NCI-H1048 (cell line): ENCODE measurements around the gene CTTNBP2.

ENCODE experiments used
- DNase-seq: peaks from one replicate; lab custom pipeline; 2025; lab: John Stamatoyannopoulos, UW

CTTNBP2 gene

DNA sequence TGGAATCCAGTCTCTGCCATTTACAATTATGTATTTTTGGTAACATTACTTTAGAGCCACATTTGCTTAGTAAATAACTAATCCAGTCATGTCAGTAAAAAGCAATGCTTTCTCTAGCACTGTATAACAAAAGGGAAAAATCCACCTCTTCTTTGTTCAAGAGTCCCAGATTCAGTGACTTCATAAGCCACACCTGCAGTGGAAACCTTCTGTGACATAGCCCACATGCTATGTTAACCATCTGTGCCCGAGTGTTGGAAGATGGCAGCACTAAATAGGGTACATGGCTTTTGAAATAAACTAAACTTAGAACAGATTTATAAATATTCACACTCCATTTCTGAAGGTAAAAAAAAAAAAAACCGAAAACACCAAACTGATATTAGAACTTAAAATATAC is 83.0 kb downstream of the CTTNBP2 start:
- no peak for DNase-seq

DNA sequence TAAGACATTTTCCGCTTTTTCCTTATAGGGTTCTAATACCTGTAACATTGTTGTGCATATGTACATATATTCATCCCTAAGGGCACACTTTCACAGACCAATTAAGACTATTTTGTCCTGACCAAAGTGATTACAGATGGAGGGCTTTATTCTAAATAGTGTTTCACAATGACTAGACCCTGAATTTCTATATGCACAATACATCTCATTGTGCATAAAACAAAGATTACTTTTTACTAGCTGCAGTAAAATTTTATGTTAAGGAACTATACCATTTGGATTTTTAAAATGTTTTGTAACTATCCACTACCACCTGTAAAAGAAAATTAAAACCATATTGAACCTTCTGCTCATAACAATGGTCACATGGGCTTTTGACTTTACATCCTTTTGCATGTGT is 87.8 kb downstream of the CTTNBP2 start:
- DNase-seq: no peak

DNA sequence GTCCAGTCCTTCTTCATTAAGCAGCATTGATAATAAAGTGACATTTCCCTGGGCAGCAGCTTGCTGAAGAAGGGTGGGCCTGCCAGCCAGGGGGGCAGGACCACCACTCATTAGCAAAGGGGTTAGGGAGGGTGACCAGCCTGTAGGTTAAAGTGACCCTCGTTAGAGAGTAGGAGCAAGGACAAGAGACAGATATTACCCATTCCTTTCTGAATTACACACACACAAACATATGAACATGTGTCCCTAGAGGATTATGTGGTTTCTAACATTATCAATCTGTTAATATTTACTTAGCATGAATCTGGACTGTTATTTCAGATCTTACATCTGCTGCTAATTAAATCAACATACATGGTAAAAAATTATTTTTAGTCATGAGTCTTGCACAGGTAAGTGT is 88.9 kb downstream of the CTTNBP2 start:
- no peak for DNase-seq

DNA sequence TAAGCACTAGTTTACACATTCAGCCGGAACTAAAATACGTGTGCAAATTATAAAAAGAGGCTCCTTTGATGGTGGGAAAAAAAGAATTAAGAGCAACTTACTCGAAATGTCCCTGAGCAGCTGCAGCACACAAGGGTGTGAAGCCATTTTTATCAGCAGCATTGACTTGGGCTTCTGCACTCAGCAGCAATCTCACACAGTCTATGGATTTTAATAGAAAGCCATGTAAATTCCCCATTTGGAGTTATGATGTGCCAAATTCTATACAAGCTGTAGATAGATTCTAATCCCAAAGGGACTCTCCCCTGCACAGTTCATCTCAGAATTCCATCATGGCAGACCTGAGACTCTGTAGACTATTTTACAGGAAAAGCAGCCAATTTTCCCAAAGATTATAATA is 90.5 kb downstream of the CTTNBP2 start:
- DNase-seq: no peak

DNA sequence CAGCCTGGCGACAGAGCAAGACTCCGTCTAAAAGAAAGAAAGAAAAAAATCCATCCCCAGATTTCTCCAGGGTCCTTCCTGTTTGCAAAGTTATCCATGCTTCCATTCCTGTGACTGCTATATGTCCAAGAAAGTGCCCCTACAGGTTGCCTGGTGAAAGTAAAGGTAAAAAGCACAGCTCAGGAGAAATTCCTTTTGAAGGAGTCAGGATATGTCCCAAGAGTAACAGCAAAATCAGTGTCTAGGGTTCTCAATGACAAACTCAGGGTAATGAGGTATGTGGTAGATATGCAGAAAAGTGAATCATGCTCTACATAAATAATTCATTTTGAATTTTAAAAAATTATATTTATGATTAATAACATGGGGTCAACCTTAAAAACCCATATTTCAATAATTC is 91.5 kb downstream of the CTTNBP2 start:
- no peak for DNase-seq

DNA sequence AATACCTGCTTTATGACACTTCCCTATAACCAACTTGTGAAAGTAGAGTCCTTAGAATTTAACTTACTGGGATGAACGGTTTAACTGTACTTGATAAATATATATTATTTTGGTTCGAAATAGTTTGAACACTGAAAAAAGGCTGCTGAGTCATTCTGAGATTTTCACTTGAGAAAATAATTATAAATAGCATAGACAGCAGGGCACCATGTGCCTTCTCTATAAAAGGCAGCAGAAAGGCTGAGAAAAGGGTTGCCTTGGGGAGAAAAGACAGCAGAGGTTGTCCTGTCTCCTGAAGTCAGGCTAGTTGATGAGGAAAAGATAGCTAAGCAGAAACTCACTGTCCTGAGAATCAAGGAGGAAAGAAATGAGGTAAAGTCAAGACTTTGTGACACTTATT is 92.4 kb downstream of the CTTNBP2 start:
- no peak for DNase-seq

DNA sequence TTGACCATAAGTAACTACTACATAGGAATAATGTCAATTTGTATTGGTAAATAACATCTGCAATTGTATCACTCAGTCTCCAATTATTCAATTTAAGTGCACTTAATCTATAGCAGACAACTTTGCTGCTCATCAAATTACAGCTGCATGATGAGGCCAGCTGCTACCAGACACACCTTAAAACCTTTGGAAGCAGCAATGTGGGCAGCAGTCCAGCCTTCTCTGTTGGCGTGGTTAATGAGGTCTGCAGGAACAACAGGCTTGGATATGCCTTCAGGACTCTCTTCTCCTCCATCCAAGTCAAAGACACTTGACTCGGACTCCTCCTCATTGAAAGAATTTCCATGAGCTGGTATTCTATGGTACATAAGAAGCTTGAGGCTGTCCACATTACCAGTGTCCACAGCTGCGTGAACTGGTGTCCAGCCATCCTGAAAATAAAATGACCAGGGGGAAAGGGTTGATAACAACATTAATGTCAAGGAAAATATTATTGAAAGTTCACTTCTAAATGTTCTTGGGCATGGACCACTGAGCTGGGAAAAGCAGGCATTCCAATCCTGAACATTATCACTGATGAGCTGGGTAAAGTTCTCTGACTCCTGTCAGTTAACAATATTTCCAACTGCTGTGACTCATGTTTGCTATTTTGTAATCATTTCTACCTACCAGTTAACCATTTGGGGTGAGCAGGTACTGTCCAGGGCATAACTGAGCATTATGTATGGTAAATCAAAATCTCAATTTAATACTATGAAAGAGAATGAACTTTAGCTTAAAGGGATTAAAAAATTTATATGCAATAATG is 95.7 kb downstream of the CTTNBP2 start:
- no peak for DNase-seq

DNA sequence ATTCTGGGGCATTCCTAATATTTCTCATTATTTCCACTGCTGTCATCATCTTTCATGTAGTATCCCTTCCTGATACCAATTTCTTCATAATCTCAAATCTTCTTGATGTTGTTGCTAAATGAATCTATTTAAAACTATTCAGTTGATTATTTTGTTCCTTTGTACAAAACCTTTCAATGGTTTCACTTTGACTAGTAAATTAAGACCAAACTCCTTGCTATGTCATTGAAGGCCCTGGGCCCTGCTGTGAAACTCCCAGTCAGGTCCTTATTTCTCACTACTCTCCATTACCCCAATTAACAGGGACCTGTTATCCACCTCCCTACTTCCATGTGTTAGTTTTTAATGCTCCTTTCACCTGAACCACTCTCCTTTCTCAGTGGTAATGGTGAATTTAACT is 97.0 kb downstream of the CTTNBP2 start:
- no peak for DNase-seq

DNA sequence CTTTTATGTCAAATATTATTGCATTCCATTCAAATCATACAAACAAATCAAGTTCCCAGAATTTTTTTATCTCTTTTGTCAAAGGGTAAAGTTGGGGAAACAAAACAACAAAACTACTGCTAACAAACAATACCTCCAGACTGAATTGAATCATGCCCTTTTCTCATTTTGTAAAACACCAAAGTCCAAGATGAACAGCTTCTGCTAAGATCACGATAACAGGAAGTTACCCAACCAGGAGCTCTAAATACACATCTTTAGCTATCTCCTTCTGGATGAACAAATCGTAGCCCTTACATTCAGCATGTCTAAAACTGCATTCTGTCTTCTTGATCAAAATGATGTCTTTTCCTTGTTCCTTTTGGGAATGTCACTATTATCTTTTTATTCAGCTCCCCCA is 97.4 kb downstream of the CTTNBP2 start:
- no peak for DNase-seq

DNA sequence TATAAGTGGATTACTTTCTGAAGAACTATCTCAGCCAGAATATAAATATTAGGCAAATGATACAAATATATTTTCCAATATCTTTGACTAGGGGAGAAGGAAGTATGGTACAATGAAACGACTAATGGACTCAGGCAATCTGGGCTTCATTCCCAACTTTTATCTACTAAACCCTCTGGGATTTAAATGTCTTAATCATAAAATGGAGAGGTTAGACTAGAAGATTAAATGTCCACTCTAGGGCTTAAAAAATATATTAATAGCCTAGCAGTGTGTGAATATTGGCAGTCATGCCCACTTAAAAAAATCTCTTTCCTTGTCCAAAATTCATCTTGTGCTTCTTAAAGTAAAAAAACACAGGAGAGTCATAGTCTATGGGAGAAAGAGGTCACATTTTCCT is 98.3 kb downstream of the CTTNBP2 start:
- no peak for DNase-seq

DNA sequence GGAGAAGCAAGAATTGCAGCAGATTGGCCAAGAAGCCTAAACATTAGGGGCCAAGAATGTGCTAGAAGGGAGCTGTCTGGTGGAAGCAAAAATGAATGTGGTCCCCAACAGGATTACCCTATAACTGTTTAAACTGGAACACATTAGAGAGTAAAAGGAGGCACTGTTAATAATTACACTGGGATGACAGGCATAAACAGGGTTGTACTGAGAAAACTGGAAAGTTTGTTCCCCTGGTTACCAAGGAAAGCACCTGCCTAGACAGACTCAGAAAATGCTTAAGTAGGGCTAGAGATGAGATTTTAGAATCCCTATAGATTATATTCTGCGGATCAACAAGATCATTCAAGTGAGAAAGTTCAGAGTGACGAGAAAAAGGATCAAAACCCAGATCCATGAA is 100.8 kb downstream of the CTTNBP2 start:
- no peak for DNase-seq

DNA sequence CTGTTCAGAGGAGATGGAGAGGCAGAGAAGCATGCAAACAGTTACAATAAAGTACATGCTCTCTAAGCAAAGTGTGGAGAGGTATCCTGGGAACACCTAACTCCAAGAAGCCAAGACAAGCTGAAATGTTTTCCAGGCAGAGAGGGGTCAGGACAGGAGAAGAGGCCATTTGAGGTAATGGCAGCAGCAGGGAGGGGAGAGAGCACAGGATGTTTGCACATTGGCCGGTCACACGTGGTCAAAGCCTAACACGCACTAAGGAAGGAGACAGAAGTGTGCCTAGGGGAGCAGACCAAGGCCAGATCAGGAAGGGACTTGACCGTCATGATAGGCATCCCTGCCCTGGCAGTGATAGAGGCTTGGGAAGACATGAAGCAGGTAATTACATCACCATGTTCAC is 101.5 kb downstream of the CTTNBP2 start:
- no peak for DNase-seq

DNA sequence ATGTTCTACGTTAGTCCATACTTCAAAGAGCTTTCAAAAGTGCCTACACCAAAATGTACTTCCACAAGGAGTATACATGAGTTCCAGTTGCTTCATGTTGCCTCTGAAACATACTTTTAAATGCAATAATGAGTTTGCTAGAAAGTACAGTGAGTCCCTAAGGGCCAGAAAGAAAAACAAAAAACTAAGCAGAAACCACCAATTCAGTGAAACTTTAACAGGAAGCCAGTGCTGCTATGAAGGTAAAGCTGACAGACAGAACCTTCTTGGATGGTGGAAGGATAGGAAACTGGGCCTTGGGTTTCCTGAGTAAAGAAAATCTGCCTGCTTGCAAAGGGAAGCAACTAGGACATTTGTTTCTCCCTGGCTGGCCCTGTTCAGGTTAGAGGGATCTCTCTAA is 104.2 kb downstream of the CTTNBP2 start:
- no peak for DNase-seq

DNA sequence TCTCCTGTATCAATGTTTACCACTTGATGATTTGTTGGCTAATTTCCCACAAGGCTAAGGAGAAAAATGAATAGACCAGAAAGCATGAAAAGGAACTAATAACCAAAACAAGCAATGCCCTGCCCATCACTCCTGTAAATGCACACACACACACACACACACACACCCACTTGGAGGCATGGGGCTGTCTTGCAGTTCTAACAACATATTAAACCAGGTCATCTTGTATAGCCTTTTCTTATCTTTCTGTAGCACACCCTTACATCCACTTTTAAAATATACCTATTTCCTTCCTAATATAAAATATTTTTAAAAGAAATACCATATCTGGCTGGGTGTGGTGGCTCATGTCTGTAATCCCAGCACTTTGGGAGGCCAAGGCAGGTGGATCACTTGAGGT is 105.3 kb downstream of the CTTNBP2 start:
- DNase-seq: no peak

DNA sequence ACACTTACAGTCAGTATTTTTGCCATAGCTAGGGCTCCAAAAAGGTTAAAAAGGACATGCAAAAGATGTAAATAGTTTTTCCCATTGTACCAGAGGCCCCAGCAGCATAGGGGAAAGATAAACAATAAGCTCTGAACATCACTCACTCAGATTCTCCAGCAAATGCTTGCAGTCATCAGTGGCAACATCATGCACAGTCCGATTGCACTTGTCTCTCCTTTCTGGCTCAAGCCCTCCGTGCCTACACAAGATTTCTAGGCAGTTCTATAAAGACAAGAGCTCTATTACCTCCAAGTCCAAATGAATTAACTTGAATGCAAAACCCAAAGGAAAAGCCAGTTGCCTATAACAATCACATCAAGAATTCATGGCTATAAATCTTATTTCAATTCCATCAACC is 106.3 kb downstream of the CTTNBP2 start:
- no peak for DNase-seq

DNA sequence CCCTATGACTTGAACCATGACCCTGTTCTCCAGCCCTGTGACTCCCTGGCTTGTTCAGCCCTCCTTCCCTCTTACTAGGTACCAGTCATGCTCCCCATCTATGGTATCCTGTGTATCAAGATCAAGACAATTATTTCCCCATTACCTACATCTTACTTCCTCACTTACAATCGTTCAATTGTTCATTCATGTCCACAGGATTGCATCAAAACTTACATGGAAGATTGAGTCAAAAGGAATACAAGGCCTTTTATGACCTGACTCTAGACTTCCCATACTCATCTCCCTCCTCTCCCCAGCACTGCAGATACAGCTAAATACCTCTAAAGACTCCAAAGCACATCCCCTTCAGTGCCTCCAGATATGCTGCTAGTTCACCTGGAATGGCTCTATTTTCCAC is 109.2 kb downstream of the CTTNBP2 start:
- no peak for DNase-seq

DNA sequence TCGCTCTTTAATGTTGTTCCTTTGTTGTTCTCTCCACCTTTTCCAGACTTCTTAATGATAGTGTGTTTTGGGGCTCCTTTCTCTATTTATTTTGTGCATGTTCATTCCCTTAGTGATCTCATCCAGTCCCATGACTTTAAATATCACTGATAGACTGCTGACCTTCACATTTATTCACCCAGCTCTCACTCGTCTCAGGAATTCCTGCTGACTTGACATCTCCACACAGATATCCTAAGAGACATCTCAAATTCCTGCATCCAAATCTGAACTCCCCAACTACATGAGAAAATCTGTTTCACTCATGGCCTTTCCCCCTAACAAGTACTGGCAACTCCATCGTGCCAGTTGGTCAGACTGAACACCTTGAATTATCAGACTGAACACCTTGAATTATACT is 111.2 kb downstream of the CTTNBP2 start:
- no peak for DNase-seq

DNA sequence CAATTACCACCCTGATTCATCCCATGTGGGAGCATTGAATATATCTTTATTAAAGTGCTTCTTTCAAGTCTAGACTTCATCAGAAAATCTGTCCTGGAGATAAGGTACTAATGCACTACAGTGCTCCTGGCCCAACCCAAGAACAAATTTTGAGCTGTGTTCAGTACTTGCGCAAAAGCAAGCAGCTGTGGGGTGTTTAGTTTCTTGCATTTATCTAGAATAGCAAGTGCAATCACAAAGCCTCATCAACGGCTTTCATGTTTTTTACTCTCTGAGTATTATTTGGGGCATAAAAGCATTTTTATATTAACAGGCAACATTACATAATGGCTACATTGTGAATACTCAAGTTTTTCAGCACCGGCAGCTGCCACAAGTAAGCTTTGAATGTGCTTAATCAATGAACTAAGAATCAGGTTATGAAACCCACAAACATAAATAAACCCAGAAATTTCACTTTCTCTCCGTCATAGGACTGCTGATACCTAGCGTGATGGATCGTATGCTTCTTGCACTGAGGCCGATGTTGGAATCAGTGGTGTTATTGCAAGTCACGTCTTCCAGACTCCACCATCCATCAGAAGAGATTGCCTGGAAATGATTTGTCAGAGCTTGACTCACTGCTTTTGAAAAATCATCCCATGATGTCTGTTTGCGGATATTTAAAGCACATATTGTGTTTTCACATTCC is 113.1 kb downstream of the CTTNBP2 start:
- no peak for DNase-seq

DNA sequence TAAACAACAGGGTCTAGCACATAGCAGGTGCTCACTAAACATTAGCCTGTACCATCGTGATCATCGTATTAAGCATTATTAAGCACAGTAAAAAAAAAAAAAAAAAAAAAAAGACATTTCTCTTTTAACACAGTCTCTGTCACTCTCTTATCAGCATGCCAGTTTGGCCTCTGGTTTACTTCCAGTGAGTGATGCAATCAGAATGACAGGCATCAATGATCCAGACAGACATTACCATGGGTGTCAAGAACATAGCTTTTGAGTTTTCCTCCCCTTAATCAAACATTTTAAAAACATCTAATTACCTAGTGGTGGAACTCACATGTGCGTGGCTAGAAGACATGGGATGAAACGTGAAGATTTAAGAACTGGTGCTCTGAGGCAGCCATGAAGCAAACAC is 115.8 kb downstream of the CTTNBP2 start:
- DNase-seq: no peak

DNA sequence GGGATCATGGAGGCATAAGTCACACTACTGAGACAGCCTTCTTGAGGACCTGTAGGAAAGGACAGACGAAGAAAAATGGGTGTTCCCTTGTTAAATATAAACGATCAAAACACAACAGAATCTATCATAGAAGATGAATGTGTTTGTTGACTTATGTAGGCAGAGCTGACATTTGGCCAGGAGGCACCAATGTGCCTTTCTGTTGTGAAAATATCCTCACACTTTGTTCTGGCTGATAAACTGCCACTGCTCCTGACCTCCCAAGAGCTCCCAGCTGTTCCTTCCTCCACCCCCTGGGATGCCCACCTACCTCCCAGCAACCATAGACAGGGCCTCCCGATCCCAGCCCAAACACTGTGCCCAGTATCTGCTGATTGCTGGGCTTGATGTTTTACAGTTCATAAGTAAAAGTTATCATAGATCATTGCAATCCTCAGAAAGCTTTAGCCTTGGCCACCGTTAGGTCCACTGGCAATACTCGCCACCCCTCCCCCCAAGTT is 116.6 kb downstream of the CTTNBP2 start:
- DNase-seq: no peak

DNA sequence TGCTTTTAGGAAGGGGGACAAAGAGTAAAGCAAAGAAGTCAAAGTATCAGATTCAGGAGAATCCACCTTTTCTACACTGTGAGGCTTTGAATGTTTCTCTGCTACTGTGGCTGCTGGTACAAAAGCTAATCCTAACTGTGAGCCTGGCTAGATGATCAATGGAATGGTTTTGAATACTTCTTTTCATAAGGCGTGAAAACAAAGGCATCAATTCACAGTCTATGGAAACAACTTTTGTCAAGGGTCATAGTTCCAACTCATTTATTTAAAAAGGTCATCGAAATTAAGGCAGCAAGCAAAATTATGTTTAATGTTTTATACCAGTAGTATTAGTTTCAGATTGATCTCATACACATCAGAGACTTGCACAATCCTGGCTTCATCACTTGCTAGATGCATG is 118.1 kb downstream of the CTTNBP2 start:
- no peak for DNase-seq

DNA sequence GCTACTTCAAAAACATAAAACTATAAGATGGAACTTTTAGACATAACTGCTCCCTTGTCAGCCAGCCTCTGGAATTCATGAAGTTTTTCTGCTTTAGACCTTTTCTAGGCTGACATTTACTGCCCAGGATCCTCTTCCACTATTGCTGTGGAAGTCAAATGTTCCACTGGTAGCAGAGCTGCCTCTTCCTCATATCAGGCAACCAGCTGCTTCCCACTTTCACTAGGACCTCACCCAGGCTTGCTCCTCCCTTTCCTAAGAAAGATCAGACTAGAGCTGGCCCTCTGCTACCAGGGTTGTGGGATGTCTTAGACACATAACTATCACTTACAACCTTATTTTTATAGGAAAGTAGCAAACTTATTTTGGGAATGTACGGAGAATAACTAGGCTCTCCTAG is 121.5 kb downstream of the CTTNBP2 start:
- no peak for DNase-seq
